ENCODE results near the gene C3orf20. TPM values are rescaled to one million over a fixed set of nuclear protein-coding genes. Genes with fewer than 3 reads are reported as not detected.

C3orf20 gene
- total RNA-seq, 1 donor from 2014 or later = not detected

DNA sequence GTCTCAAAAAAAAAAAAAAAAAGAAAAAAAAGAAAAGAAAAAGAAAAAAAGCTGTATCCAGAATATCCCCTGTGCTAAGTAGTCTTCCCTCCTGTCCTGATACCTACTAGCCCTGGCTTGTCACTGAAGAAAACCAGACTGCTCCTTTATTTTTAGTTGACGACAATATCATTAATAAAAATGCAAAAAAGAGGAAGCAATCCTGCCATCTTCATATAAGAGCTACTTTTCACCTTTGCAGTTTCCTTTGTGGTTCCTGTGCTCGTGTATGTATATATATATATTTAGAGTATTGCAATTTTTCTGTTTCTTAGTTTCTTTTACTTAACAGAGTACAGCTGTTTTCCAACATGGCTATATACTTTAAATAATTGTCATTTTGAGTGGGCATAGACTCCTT is 13.6 kb downstream of the C3orf20 start:
- ATAC-seq = no peak
- intact Hi-C loops (cut with DNase I) = no loop called here
- no peak for DNase-seq (ENCODE audit: missing footprints)

- no peak for DNase-seq (ENCODE audit: missing footprints)
- no peak for ATAC-seq
- intact Hi-C loops (cut with DNase I) = no loop called here
Measured at GRCh38 chr3:14689247-14689980, 14.5 kb downstream of the C3orf20 start.

DNA sequence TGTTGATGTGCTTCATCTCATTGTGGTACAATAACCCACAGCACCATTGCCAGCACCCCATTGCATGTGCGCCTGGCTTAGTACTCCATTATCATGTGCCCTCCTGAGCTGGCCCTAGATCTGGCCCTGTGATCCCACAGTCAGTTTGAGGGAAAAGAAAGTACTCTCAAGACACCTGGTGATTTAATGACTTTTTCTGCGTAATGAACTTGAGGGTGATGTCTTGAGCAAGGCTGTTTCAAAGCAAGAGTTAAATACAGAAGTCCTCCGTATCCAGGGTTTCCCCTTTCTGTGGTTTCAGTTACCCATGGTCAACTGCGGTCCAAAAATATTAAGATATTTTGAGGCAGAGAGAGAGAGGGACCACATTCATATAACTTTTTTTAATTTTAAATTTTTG is 16.3 kb downstream of the C3orf20 start:
- intact Hi-C loops (cut with DNase I) = no loop called here
- ATAC-seq (no peak), DNase-seq (ENCODE audit: missing footprints) (no peak)

- DNase-seq (ENCODE audit: missing footprints) = no peak
- intact Hi-C loops (cut with DNase I) = no loop called here
- no peak for ATAC-seq
Measured at GRCh38 chr3:14691719-14692118, 16.8 kb downstream of the C3orf20 start.

- no peak for DNase-seq (ENCODE audit: missing footprints)
- no peak for ATAC-seq
- intact Hi-C loops (cut with DNase I) = no loop called here
Measured at GRCh38 chr3:14698601-14699244, 23.8 kb downstream of the C3orf20 start.

- DNase-seq (ENCODE audit: missing footprints) = no peak
- intact Hi-C loops (cut with DNase I) = no loop called here
- peak; percentile 79 for ATAC-seq
Measured at GRCh38 chr3:14699643-14700042, 24.7 kb downstream of the C3orf20 start.

GRCh38 chr3:14700891-14701290 is 25.9 kb downstream of the C3orf20 start:
- DNase-seq (ENCODE audit: missing footprints) (no peak), ATAC-seq (no peak)
- intact Hi-C loops (cut with DNase I) = no loop called here

DNA sequence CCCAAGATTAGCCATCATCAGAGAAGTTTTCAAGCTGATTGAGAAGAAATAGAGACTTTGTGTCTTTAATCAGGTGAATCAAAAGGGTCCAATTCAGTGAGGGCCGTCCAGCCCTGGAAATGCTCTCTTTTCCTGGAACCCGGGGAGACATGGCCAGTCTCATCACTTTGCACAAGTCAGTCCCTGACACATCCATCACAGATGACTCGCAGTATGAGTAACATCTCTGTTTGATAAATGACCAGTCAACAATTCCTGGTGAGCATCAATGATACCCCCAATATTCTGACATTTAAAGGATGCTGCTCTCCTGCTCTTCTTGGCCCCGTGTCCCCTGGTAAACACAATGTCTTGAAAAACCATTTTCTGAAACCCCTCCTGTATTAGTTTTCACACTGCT is 26.7 kb downstream of the C3orf20 start:
- intact Hi-C loops (cut with DNase I) = no loop called here
- DNase-seq (ENCODE audit: missing footprints) (no peak), ATAC-seq (no peak)

- intact Hi-C loops (cut with DNase I) = no loop called here
Measured at GRCh38 chr3:14703128-14703750, 28.3 kb downstream of the C3orf20 start.

GRCh38 chr3:14703791-14704190 is 28.9 kb downstream of the C3orf20 start:
- DNase-seq (ENCODE audit: missing footprints) = no peak
- no peak for ATAC-seq
- intact Hi-C loops (cut with DNase I) = no loop called here

More at GRCh38 chr3:14703128-14703750, 28.3 kb downstream of the C3orf20 start:
- ATAC-seq (no peak), DNase-seq (ENCODE audit: missing footprints) (no peak)

DNA sequence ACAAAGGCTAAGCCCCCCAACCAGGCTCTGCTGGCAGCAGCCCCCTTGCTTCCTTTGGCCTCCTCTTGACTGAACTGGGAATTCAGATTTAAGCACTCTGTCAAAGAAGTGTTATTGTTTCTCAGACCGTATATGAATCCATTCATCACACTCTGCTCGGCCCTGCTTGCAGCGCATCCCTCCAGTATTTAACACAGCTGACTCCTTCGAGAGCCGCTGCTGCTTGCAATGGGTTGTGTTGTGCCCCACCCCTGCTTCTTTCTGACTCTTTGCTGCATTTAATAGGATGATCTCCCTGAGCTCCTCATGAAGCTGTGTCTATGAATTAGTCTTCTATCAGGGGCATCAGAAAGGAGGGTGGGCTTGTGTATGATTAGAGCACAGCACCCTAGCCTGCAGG is 31.2 kb downstream of the C3orf20 start:
- ATAC-seq (no peak), DNase-seq (ENCODE audit: missing footprints) (no peak)
- intact Hi-C loops (cut with DNase I) = no loop called here

DNA sequence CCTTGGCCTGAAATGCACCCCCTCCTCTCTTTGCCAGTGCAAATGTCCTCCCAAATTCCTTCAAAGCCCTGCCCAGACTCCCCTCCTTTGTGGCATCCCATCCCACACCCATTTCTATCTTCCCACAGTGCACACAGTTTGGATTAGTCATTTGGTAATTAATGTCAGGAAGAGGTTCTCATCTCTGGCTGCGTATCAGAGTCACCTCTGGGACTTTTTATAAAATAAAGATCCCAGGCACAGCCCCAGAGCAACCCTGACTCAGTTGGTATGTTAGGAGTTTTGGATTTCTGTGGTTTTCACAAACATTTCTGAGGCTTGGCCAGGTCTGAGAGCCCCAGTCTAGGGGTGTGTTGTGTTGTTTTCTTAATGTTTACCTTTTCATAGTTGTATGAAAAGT is 41.6 kb downstream of the C3orf20 start:
- no peak for ATAC-seq
- intact Hi-C loops (cut with DNase I) = no loop called here

DNA sequence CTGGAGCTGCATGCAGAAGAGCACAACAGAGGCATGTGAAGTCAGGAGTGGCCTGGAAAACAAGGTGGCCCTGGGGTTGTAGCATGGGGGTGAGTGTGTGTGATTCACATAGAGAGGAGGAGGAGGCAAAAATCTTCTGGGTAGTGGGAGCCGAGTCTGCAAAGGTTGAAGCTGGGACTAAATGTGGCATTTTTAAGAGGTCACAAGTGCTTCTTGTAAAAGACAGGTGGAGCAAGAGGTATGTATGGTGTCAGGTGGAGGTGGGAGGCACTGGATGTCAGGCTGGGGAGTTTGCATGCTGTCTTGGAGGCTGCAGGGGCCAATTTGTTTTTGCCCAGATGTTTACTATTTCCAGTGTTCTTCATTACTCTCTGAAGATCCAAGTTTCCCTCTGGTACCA is 42.4 kb downstream of the C3orf20 start:
- intact Hi-C loops (cut with DNase I) = no loop called here
- DNase-seq (ENCODE audit: missing footprints) (no peak), ATAC-seq (no peak)

More for the DNA sequence above, 41.6 kb downstream of the C3orf20 start:
- no peak for DNase-seq (ENCODE audit: missing footprints)

- intact Hi-C loops (cut with DNase I) = no loop called here
- DNase-seq (ENCODE audit: missing footprints) (no peak), ATAC-seq (no peak)
Measured at GRCh38 chr3:14718539-14718938, 43.6 kb downstream of the C3orf20 start.

DNA sequence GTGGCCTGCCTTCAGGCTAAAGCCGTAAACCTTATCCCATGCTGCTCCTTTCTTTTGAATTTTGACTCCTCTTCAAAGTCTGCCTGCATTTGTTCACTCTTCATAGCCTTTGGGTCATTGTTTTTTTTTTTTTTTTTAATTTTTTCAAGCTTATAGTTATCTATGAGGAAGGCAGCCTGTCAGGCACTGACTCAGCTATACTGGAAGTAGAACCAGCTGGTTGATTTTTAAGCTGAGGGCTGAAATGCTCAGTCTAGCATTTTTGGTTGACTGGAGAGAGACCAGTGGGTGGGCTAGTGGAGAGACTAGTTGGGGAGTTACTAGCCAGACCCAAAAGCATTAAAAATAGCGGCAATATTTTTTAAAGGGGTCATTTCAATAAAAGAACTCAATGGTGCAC is 44.1 kb downstream of the C3orf20 start:
- ATAC-seq (no peak), DNase-seq (ENCODE audit: missing footprints) (no peak)
- intact Hi-C loops (cut with DNase I) = no loop called here

DNA sequence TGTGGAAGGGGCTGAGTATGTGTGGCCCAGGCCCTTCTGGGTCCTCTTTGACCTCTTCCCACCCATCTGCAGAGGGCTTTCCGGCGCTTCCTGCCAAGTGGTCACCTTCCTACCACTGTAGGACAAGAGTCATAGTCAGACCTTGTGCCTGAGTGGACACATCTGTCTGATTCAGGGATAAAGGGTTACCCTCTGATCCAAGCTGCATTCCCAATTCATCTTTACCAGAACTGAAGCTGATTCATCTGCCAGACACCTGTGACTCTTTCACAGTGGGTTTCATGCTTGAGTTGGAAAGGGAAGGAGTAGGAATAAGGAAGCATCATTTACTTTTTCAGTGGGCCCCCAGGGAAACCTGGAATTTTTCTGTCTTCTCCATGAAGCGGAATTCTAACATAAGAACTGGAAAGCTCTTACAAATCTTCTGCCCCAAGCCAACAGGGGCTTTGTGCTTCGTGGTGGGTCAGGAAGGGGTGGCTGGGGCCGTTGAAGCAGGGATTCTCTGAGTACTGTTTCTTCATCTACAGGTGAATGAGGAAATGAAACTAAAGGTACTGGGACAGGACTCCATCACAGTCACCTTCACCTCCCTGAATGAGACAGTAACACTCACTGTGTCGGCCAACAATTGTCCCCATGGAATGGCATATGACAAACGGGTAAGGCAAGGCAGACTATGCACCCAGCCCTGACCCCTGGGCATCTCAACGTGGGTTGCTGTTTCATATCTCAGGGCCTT is 46.4 kb downstream of the C3orf20 start:
- DNase-seq (ENCODE audit: missing footprints) (no peak), ATAC-seq (no peak)
- intact Hi-C loops (cut with DNase I) = no loop called here

DNA sequence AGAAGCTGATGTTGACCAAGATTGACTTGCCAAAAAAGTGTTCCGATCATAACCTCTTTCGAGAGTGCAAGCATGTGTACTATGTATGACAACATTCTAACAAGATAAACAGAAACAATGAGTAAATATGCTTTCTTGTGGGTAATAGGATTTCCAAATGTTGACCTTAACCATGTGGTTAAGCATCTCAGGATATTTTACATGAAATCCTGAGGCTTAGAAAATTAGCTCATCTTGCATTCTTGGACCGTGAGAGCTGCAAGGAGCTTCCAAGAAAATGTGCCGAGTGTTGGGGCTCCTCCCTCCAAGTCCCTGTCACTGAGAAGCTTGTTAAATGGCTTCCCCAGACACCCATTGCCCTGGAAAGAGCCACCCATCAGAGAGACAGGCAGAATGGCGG is 50.1 kb downstream of the C3orf20 start:
- intact Hi-C loops (cut with DNase I) = no loop called here
- ATAC-seq (peak; percentile 50), DNase-seq (ENCODE audit: missing footprints) (no peak)

DNA sequence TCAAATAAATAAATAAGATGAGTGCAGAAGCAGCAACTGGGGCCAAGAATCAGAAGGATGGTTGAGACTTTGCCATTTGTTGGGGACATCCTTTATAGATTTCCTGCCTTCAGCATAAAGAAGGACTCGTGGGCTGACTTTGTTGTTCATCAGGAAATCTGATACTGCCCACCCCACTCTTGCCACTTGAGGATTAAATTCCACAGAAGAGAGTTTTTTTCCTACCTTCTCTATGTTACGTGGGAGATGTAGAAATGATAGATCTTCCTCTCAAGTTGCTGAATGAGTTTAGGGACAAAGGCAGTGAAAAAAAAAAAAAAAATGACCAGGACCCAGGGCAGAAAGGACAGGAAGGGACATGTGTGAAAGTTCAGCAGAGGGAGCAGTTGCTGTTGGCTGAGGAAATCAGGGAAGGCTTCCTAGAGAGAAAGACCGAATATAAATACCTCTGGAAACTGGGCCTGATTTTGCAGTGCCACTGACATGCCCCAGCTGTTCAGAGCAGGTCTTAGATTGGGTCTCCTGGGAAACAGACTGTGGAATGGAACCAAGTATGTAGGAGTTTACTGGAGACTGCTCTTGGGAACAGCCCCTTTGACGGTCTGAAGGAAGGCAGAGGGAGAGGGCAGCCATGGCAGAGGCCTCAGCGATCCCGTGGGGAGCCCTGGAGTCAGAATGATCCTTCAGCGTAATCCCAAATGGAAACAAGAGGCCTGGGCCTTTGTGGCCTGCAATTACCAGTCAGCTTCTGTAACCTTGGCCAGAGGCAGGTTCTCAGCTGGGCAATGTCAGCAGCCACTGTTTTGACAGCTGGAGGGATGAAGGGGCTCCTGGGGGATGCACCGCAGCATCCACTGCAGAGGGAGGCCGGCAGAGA is 50.9 kb downstream of the C3orf20 start:
- ATAC-seq (peak; percentile 93), DNase-seq (ENCODE audit: missing footprints) (peak; percentile 77)
- intact Hi-C loops (cut with DNase I) = no loop called here

- intact Hi-C loops (cut with DNase I) = no loop called here
- DNase-seq (ENCODE audit: missing footprints) (no peak), ATAC-seq (no peak)
Measured at GRCh38 chr3:14726441-14726780, 51.5 kb downstream of the C3orf20 start.
